K562 (cell line): ENCODE data around the gene SNX17. TPM values are rescaled to one million over a fixed set of nuclear protein-coding genes. Genes with fewer than 3 reads are reported as not detected.

Experiments used
- ATF1 ChIP-seq, 2 experiments: fragments of 450-650 bp in 1 of 2; IDR thresholded peaks; 2 replicates each; pipeline ENCODE4 v1.6.1; 2016; ENCODE audit warnings: missing compliant biosample characterization in 1 of 2, missing genetic modification characterization in 1 of 2
- CBFA2T3 ChIP-seq: fragments of 450-650 bp; IDR thresholded peaks from 2 replicates; pipeline ENCODE4 v1.6.1; 2017
- IRF2 ChIP-seq: sonication (generic); formaldehyde crosslinking; IDR thresholded peaks from 2 replicates; pipeline ENCODE4 v1.8.1; 2022; ENCODE audit warnings: mild to moderate bottlenecking, missing genetic modification reagents
- KAT2B ChIP-seq: IDR thresholded peaks from one replicate; pipeline ENCODE4 v1.6.1; 2012; ENCODE audit warnings: low read depth, mild to moderate bottlenecking, control low read depth, inconsistent platforms, low read length, moderate library complexity
- LCOR ChIP-seq: sonication (generic); formaldehyde crosslinking; IDR thresholded peaks from 2 replicates; pipeline ENCODE4 v1.8.0; 2022; ENCODE audit warnings: mild to moderate bottlenecking, missing genetic modification reagents
- NONO ChIP-seq, 2 experiments: fragments of 200-400 bp in 1 of 2; fragments of 450-650 bp in 1 of 2; formaldehyde crosslinking in 1 of 2; IDR thresholded peaks; 2 replicates each; pipeline ENCODE4 v1.6.1; 2017; ENCODE audit warnings: low read depth in 2 of 2, mild to moderate bottlenecking in 2 of 2, moderate library complexity in 2 of 2, low read length in 1 of 2
- SIRT6 ChIP-seq: IDR thresholded peaks from one replicate; pipeline ENCODE4 v1.6.1; 2012; ENCODE audit warnings: low read depth, mild to moderate bottlenecking, control low read depth, inconsistent platforms, low read length, moderate library complexity
- ZBTB7A ChIP-seq: IDR thresholded peaks from 2 replicates; pipeline ENCODE4 v1.6.1; 2011; ENCODE audit warnings: low read depth, mild to moderate bottlenecking, low read length, moderate library complexity, borderline replicate concordance; ENCODE audit not compliant: control insufficient read depth
- ZNF165 ChIP-seq: fragments of 250-450 bp; sonication (Bioruptor Pico); IDR thresholded peaks from 2 replicates; pipeline ENCODE4 v1.4.0; 2020; ENCODE audit warnings: borderline replicate concordance
- ZNF232 ChIP-seq: sonication (generic); formaldehyde crosslinking; IDR thresholded peaks from 2 replicates; pipeline ENCODE4 v1.8.0; 2022; ENCODE audit warnings: mild to moderate bottlenecking, missing genetic modification reagents
- ZNF263 ChIP-seq: sonication (generic); formaldehyde crosslinking; IDR thresholded peaks from 2 replicates; pipeline ENCODE4 v1.8.0; 2022; ENCODE audit warnings: mild to moderate bottlenecking, missing genetic modification reagents, borderline replicate concordance
- ZNF3 ChIP-seq: fragments of 250-450 bp; sonication (Bioruptor Pico); IDR thresholded peaks from 2 replicates; pipeline ENCODE4 v1.5.0; 2021; ENCODE audit warnings: mild to moderate bottlenecking, moderate library complexity
- ZNF785 ChIP-seq: fragments of 250-450 bp; sonication (Bioruptor Pico); IDR thresholded peaks from 2 replicates; pipeline ENCODE4 v1.4.0; 2020; ENCODE audit warnings: mild to moderate bottlenecking
- polyA plus RNA-seq, 8 experiments: library from polyadenylated mRNA; depleted of rRNA in 4 of 8; stranded (reverse) in 5 of 8; unstranded in 3 of 8; fragments of >200 nt; fragmentation: Nextera tagmentation in 2 of 8; fragmentation: Illumina TruSeq in 1 of 8; extraction: Ambion mirVana in 2 of 8; extraction: Trizol in 1 of 8; gene quantifications; 2 replicates each; pipeline versions ENCODE4 v1.2.1 to v1.2.3, GENCODE V29; 2011 to 2014; ENCODE audit warnings: inconsistent platforms in 1 of 8, missing spikeins in 1 of 8
- total RNA-seq, 7 experiments: library from RNA; depleted of rRNA in 6 of 7; stranded (reverse); fragments of >200 nt in 6 of 7; fragmentation: Illumina TruSeq in 2 of 7; extraction: Trizol in 2 of 7; gene quantifications; 2 replicates each; pipeline versions ENCODE4 v1.2.1 to v1.2.3, GENCODE V29; 2011 to 2021; ENCODE audit warnings: low replicate concordance in 1 of 7
- TF ChIP-seq, protein P1 (sequence below), 2 experiments: IDR thresholded peaks in 1 of 2; conservative IDR thresholded peaks in 1 of 2; 2 replicates each; pipeline ENCODE4 v1.6.1; 2016; ENCODE audit warnings: low read depth in 2 of 2, mild to moderate bottlenecking in 1 of 2, missing compliant biosample characterization in 1 of 2, missing genetic modification characterization in 1 of 2, moderate library complexity in 1 of 2
- TF ChIP-seq, protein P2 (sequence below): sonication (generic); formaldehyde crosslinking; IDR thresholded peaks from 2 replicates; pipeline ENCODE4 v1.8.0; 2023; ENCODE audit warnings: missing genetic modification reagents, mild to moderate bottlenecking, borderline replicate concordance
- TF ChIP-seq, protein P3 (sequence below): fragments of 250-450 bp; sonication (Bioruptor Pico); IDR thresholded peaks from 2 replicates; pipeline ENCODE4 v1.9.0; 2021; ENCODE audit warnings: mild to moderate bottlenecking
- TF ChIP-seq, protein P4 (sequence below): fragments of 450-650 bp; IDR thresholded peaks from 2 replicates; pipeline ENCODE4 v1.6.1; 2016; ENCODE audit warnings: missing biosample characterization, missing genetic modification characterization

Gene SNX17
- total and polyA plus RNA-seq, 9 of the 15 experiments (the other 6 are each of a cell fraction or from before 2014, with no cell fraction given), result 3.0 to 75.7 (median 54.6) TPM

DNA sequence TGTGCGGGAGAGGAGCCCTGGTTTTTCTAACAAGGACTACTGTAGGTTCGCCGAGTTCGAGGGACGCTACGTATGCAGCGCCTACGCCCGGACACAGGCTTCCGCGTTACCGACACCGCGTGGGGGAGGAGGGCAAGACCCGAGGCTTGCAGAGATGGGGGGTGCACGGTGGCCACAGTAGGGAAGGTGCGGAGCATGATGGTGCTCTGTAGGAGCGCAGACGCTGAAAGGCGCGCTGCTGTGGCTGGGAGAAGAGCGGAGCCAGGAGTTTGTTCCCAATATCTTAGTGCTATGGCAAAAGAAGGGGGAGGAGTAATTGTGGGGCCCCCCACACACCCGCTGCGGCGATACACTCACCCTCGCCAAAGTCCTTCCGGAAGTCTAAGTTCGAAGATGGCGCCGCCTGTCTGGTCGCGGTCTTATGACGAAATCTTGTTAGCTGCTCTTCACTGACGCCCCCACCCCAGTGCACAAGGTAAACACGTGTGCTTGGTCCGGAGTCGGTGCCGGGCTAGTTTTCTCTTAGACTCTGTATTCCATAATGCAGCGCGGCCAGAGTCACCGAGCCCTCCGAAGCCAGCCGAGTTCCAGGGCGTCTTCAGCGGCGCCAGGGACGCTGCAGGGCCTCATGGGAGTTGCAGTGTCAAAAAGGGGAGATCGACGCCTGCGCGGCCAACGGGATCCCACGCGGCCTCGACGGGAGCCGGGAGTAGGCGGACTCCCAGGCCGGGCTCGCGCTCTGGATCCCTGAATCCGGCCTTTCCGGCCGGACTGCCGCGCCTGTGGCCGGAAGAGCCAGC, 13.8 kb upstream of the SNX17 start, which contains the start of gene GTF3C2 (continued):
- TF ChIP-seq, protein P1, sequence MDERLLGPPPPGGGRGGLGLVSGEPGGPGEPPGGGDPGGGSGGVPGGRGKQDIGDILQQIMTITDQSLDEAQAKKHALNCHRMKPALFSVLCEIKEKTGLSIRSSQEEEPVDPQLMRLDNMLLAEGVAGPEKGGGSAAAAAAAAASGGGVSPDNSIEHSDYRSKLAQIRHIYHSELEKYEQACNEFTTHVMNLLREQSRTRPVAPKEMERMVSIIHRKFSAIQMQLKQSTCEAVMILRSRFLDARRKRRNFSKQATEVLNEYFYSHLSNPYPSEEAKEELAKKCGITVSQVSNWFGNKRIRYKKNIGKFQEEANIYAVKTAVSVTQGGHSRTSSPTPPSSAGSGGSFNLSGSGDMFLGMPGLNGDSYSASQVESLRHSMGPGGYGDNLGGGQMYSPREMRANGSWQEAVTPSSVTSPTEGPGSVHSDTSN (CRISPR knock-in tag; IDR thresholded peaks at IDR 0.05; ENCODE audit: low read depth), result no peak
- TF ChIP-seq, protein P1 (tag; conservative IDR thresholded peaks at IDR 0.05; ENCODE audit: low read depth), result no peak
- TF ChIP-seq LCOR (CRISPR knock-in tag), result peak; percentile 73; the same call in 1 of the 2 replicates
- TF ChIP-seq ATF1 (CRISPR knock-in tag; IDR thresholded peaks at IDR 0.05), result peak; percentile 80
- TF ChIP-seq ATF1 (tag; IDR thresholded peaks at IDR 0.05), result peak; percentile 99
- TF ChIP-seq ZNF3 (CRISPR knock-in tag), result no peak
- TF ChIP-seq ZNF165 (CRISPR knock-in tag), result no peak
- TF ChIP-seq SIRT6, result no peak
- no peak; the same call in 1 of the 2 replicates for TF ChIP-seq CBFA2T3
- TF ChIP-seq, protein P2, sequence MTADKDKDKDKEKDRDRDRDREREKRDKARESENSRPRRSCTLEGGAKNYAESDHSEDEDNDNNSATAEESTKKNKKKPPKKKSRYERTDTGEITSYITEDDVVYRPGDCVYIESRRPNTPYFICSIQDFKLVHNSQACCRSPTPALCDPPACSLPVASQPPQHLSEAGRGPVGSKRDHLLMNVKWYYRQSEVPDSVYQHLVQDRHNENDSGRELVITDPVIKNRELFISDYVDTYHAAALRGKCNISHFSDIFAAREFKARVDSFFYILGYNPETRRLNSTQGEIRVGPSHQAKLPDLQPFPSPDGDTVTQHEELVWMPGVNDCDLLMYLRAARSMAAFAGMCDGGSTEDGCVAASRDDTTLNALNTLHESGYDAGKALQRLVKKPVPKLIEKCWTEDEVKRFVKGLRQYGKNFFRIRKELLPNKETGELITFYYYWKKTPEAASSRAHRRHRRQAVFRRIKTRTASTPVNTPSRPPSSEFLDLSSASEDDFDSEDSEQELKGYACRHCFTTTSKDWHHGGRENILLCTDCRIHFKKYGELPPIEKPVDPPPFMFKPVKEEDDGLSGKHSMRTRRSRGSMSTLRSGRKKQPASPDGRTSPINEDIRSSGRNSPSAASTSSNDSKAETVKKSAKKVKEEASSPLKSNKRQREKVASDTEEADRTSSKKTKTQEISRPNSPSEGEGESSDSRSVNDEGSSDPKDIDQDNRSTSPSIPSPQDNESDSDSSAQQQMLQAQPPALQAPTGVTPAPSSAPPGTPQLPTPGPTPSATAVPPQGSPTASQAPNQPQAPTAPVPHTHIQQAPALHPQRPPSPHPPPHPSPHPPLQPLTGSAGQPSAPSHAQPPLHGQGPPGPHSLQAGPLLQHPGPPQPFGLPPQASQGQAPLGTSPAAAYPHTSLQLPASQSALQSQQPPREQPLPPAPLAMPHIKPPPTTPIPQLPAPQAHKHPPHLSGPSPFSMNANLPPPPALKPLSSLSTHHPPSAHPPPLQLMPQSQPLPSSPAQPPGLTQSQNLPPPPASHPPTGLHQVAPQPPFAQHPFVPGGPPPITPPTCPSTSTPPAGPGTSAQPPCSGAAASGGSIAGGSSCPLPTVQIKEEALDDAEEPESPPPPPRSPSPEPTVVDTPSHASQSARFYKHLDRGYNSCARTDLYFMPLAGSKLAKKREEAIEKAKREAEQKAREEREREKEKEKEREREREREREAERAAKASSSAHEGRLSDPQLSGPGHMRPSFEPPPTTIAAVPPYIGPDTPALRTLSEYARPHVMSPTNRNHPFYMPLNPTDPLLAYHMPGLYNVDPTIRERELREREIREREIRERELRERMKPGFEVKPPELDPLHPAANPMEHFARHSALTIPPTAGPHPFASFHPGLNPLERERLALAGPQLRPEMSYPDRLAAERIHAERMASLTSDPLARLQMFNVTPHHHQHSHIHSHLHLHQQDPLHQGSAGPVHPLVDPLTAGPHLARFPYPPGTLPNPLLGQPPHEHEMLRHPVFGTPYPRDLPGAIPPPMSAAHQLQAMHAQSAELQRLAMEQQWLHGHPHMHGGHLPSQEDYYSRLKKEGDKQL, result no peak
- TF ChIP-seq NONO (IDR thresholded peaks at IDR 0.05; ENCODE audit: low read depth in 2 of 2, low read length in 1 of 2), result peak in 1 of 2 experiments; percentile 95; a peak in 1 of 4 replicates
- TF ChIP-seq KAT2B, result no peak
- TF ChIP-seq, protein P3, sequence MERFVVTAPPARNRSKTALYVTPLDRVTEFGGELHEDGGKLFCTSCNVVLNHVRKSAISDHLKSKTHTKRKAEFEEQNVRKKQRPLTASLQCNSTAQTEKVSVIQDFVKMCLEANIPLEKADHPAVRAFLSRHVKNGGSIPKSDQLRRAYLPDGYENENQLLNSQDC, result 0 out of 2 replicates have a peak, but pooled peaks have one; percentile 32
- peak; percentile 33; the same call in 1 of the 2 replicates for TF ChIP-seq ZBTB7A
- TF ChIP-seq ZNF232, result no peak
- TF ChIP-seq, protein P4, sequence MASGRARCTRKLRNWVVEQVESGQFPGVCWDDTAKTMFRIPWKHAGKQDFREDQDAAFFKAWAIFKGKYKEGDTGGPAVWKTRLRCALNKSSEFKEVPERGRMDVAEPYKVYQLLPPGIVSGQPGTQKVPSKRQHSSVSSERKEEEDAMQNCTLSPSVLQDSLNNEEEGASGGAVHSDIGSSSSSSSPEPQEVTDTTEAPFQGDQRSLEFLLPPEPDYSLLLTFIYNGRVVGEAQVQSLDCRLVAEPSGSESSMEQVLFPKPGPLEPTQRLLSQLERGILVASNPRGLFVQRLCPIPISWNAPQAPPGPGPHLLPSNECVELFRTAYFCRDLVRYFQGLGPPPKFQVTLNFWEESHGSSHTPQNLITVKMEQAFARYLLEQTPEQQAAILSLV (tag), result no peak
- peak; percentile 35; the same call in 1 of the 2 replicates for TF ChIP-seq ZNF263 (CRISPR knock-in tag)
- no peak for TF ChIP-seq IRF2 (CRISPR knock-in tag)
- no peak for TF ChIP-seq ZNF785 (CRISPR knock-in tag)
